ENCODE results near the gene PITRM1.

GRCh38 chr10:3139216-3139910, 33.2 kb downstream of the PITRM1 start:
- TF ChIP-seq, protein P1, sequence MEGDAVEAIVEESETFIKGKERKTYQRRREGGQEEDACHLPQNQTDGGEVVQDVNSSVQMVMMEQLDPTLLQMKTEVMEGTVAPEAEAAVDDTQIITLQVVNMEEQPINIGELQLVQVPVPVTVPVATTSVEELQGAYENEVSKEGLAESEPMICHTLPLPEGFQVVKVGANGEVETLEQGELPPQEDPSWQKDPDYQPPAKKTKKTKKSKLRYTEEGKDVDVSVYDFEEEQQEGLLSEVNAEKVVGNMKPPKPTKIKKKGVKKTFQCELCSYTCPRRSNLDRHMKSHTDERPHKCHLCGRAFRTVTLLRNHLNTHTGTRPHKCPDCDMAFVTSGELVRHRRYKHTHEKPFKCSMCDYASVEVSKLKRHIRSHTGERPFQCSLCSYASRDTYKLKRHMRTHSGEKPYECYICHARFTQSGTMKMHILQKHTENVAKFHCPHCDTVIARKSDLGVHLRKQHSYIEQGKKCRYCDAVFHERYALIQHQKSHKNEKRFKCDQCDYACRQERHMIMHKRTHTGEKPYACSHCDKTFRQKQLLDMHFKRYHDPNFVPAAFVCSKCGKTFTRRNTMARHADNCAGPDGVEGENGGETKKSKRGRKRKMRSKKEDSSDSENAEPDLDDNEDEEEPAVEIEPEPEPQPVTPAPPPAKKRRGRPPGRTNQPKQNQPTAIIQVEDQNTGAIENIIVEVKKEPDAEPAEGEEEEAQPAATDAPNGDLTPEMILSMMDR (IDR thresholded peaks at IDR 0.05 in 4 of 5, conservative IDR thresholded peaks at IDR 0.05 in 1 of 5) = no peak
- TF ChIP-seq POLR2A (IDR thresholded peaks at IDR 0.05) = no peak
